Fibroblast of the aortic adventitia (primary cell): Measurements from ENCODE around the gene ADD3. TPM values are rescaled to one million over a fixed set of nuclear protein-coding genes. Genes with fewer than 3 reads are reported as not detected.

ENCODE experiments used
- DNase-seq: peaks from one replicate; pipeline ENCODE4 v3.0.0-alpha.2; 2010; ENCODE audit warnings: low read depth
- H3K4me3 ChIP-seq: 2 replicates; pipeline ENCODE4 v1.5.1; 2011; ENCODE audit warnings: low read depth, mild to moderate bottlenecking, control low read depth, low read length, moderate library complexity
- total RNA-seq: library from RNA; depleted of rRNA; stranded (reverse); fragments of >200 nt; gene quantifications from 2 replicates; pipeline ENCODE4 v1.2.3, GENCODE V29; 2012; ENCODE audit warnings: low replicate concordance
- TF ChIP-seq, protein P1 (sequence below): IDR thresholded peaks from 2 replicates; pipeline ENCODE4 v1.5.1; 2011; ENCODE audit warnings: mild to moderate bottlenecking, low read length, control low read depth, inconsistent platforms; ENCODE audit not compliant: insufficient read depth

Gene ADD3
- total RNA-seq, 1 donor = 524 TPM

DNA sequence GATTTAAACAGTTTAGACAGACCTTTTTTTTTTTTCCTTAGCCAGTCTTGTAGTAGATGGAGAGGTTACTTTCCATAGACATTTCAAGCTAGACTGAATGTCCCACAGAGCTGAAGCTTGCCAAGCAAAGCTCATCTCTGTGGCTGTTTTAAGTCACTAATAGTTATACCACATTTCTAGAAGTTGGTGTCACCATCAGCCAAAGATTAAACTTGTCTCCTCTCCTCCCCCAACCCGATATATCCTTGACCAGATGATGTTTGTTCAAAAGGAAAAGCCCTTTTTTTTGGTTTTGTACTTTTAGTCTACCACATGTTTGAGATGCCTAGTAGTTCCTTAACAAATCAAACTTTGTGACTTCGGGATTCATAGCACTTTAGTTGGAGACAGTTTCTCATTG lies 66.1 kb downstream of the ADD3 start:
- H3K4me3 ChIP-seq = no peak overlapping the region
- no peak for DNase-seq

DNA sequence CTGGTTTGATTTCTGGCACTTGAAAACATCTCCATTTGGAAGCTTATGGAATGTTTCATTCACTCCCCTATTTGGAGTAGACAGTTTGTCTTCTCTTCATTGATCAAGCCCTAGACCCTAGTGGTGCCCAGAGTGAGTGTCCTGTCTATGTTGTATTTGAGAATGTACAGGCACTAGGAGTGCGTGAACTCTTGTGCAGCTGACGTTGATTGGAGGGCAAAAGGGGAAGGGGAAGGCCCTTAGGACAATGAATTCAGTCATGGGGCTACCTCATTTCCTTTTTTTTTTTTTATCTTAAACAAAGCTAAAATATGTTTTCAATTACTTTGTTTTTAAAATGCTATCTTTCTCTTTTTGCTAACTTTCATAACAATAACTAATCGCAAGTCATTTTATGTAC lies 66.5 kb downstream of the ADD3 start:
- TF ChIP-seq, protein P1, sequence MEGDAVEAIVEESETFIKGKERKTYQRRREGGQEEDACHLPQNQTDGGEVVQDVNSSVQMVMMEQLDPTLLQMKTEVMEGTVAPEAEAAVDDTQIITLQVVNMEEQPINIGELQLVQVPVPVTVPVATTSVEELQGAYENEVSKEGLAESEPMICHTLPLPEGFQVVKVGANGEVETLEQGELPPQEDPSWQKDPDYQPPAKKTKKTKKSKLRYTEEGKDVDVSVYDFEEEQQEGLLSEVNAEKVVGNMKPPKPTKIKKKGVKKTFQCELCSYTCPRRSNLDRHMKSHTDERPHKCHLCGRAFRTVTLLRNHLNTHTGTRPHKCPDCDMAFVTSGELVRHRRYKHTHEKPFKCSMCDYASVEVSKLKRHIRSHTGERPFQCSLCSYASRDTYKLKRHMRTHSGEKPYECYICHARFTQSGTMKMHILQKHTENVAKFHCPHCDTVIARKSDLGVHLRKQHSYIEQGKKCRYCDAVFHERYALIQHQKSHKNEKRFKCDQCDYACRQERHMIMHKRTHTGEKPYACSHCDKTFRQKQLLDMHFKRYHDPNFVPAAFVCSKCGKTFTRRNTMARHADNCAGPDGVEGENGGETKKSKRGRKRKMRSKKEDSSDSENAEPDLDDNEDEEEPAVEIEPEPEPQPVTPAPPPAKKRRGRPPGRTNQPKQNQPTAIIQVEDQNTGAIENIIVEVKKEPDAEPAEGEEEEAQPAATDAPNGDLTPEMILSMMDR = no peak
- DNase-seq = peak; percentile 79
- no peak overlapping the region for H3K4me3 ChIP-seq

More for the DNA sequence above, 66.1 kb downstream of the ADD3 start:
- TF ChIP-seq, protein P1 = no peak

DNA sequence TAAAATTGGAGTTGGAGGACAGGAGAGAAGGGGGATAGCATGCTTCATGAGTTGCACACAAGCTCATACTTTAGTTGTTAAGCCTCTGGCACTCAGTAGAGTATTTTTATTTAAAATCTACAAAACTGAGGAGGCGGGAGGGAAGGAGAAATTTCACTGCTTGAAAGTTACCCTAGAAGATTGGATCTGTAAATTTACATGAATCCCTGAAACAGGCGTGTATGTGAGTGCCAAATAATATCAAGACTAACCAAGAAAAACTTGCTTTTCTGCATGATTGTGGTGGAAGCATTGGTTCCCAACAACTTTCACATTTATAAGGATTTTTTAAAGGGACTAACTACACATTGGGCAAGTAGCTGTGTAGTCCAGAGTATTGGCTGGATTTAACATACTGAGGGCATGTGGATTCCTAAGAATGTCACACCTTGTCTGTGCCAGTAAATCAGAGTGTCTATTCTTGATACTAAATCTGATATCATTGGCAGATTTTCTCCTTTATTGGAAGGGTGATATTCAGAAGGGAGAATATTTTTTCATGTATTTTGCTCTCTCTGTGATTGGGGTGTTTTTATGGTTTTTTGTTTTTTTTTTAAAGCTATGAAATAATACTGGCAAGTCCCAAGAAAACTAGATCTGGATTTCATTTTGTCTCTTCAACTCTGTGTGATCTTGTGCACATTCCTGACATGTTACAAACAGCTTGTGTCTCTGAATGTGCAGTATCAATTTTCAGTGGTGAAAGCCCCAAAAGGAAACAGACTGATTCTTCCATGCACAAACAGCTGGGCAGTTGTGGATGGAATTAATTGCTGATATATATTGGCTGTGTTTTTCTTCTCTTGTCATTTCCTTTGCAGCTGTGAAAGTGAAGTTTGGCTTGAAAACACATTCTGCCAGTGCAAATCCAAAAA lies 67.2 kb downstream of the ADD3 start:
- no peak overlapping the region for H3K4me3 ChIP-seq

DNA sequence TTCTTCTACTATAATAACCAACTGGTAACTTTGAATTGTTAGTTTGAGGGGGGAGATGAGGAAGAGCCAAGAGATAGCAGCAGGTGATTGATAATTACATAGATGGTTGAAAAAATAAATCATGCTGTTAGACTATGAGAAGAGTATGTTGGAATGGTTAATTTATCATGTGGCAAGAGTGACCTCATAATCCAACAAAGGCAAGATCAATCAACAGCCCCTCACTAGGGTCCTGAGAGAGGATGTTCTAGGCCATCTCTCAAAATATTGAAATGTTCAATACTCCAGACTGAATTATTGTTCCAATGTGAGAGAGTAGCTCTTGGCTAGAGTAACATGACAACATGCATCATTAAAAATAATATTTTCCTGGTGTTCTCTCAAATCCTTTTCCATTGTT lies 67.9 kb downstream of the ADD3 start:
- TF ChIP-seq, protein P1 = no peak
- no peak for DNase-seq
- peak overlapping the region; percentile 18 for H3K4me3 ChIP-seq

More for the DNA sequence above, 67.2 kb downstream of the ADD3 start:
- peak; percentile 94 for DNase-seq
- TF ChIP-seq, protein P1 = no peak

DNA sequence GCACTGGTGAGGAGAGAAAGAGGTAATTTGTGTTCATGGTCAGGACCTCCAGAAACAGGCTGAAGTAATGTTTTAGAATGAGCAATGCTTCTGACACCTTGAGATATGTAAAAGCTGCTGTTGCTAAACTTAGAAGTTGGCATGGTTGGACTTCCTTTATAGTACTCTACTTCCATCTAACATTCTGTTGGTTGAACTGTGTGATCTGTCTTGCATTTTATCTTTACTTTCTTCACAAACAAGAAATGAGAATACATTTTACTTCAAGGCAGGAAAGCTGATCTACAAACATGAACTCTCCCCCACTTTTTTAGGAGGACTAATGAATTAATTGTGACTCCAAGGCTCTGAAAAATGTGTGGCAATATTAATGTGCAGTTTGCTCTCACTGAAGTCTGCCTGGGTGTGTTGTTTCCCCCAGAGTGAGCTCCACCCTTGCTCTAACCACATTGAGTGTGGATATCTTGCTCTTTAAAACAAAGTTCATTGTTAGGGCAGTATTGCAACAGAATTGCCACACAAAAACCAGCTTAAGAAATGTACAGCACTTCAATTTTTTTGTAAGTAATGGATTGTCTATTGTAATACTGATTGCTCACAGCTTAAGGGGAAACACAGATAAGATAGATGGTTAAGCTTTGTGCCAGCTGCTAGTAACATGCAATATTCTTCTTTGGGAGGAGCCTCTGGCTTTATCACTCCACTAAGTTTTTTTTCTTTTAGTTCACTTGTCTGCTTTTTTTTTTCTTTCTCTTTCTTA lies 69.0 kb downstream of the ADD3 start:
- H3K4me3 ChIP-seq = peak overlapping the region; percentile 53
- TF ChIP-seq, protein P1 = no peak
- peak; percentile 99 for DNase-seq

DNA sequence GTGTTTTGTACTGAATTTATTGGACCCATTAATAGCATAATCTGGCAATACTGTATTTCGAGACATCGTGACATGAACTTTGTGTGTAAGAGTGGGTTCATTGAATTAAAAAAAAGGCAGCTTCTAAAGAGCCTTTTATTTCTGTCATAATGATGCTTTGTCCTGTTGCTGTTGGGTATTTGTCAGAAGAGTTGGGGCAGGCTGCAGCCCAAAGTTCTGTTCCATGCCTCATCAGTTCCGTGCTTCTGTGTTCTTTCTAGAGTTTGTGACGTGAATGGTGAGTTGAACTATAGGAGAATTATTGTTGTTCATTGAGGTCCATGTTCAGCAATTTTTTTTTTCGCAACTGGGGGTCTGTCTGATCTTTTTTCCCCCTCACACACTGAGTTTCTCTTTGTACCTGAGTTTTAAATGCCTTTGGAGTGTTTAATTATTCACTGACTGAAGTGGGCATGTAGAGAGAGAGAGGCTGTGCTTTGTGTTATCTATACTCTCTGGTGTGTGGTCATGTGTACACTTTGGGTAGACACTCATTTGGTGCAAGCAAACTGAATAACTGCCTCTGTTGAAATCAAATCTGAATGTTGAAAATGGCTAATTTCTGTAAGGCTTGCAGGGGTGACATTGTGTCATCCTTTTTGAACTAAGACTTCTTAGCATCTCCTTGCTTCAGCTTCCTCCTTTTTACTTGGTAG lies 69.8 kb downstream of the ADD3 start:
- peak; percentile 84 for DNase-seq
- peak overlapping the region; percentile 53 for H3K4me3 ChIP-seq
- TF ChIP-seq, protein P1 = no peak
